Heart right ventricle (tissue), 16 donors: ENCODE measurements around the gene DOCK3. TPM values are rescaled to one million over a fixed set of nuclear protein-coding genes. Genes with fewer than 3 reads are reported as not detected.

Source experiments
- ATAC-seq, 8 donors: fragments of 200-7000 bp; cut with Tn5 transposase; one replicate each; pipeline ENCODE4 v1.9.1; 2020; ENCODE audit warnings: mild to moderate bottlenecking in 8 of 8, moderate library complexity in 8 of 8, moderate number of reproducible peaks in 1 of 8
- DNase-seq, 2 donors: peaks; one replicate each; pipeline ENCODE4 v3.0.0-alpha.2; 2020
- H3K27ac ChIP-seq, 10 donors: fragments of 200-600 bp; sonication (generic) in 2 of 10; one replicate each; pipeline versions ENCODE4 v1.5.0 to v1.8.0; 2020 to 2022; ENCODE audit warnings: mild to moderate bottlenecking in 3 of 10
- H3K27me3 ChIP-seq, 7 donors: fragments of 200-600 bp; one replicate each; pipeline ENCODE4 v1.8.0; 2021 to 2022; ENCODE audit warnings: mild to moderate bottlenecking in 2 of 7
- H3K36me3 ChIP-seq, 9 donors: fragments of 200-600 bp; sonication (generic) in 1 of 9; one replicate each; pipeline versions ENCODE4 v1.5.0 to v1.8.0; 2020 to 2022; ENCODE audit warnings: mild to moderate bottlenecking in 2 of 9
- H3K4me1 ChIP-seq, 9 donors: fragments of 200-600 bp; sonication (generic) in 1 of 9; one replicate each; pipeline versions ENCODE4 v1.5.0 to v1.8.0; 2020 to 2022; ENCODE audit warnings: mild to moderate bottlenecking in 4 of 9
- H3K4me3 ChIP-seq, 10 donors: fragments of 200-600 bp; sonication (generic) in 2 of 10; one replicate each; pipeline versions ENCODE4 v1.5.0 to v1.8.0; 2020 to 2022; ENCODE audit warnings: mild to moderate bottlenecking in 7 of 10, moderate library complexity in 2 of 10
- H3K9me3 ChIP-seq, 11 donors: fragments of 200-600 bp in 10 of 11; sonication (generic) in 2 of 11; one replicate each; pipeline versions ENCODE4 v1.5.0 to v1.8.0; 2013 to 2022; ENCODE audit warnings: mild to moderate bottlenecking in 2 of 11, control low read depth in 1 of 11, moderate library complexity in 1 of 11
- WGBS, 2 donors: extraction: QIAGEN DNeasy Blood & Tissue Kit; methylation state at CpG; one replicate each; pipeline ENCODE4 v1.1.7; 2013; ENCODE audit warnings: inconsistent platforms in 1 of 2; 5-methylcytosine and 5-hydroxymethylcytosine counted together
- intact Hi-C, 10 donors: fragments of 100-400 bp; cut with DNase I; formaldehyde crosslinking; loops; one replicate each; pipeline versions ENCODE4 v1.11.1 to v1.14.2; 2022
- polyA plus RNA-seq, 2 donors: library from polyadenylated mRNA; stranded (reverse); fragments of 200-250 nt; gene quantifications; one replicate each; pipeline ENCODE4 v1.2.3, GENCODE V29; 2013
- total RNA-seq, 10 donors: library from RNA; stranded (reverse); fragmentation: NEBNext Ultra II Directional in 3 of 10; extraction: Animal tissue kit (Norgen Biotek cat#: 25700) in 3 of 10; gene quantifications; one replicate each; pipeline versions ENCODE4 v1.2.1 to v1.2.4, GENCODE V29; 2021 to 2023
- TF ChIP-seq, protein P1 (sequence below), 9 donors: fragments of 200-600 bp; sonication (generic) in 2 of 9; IDR thresholded peaks; one replicate each; pipeline versions ENCODE4 v1.5.0 to v1.8.0; 2021 to 2022; ENCODE audit warnings: antibody characterized with exemption in 9 of 9, mild to moderate bottlenecking in 5 of 9, moderate library complexity in 1 of 9
- donor health status: Arrhythmogenic right ventricular cardiomyopathy.
- donor health status: ischemic (EF 13 %, LVEDD 7.1; RV severe dilation, severe dysfunction).
- donor health status: healthy with polysubstance abuse.
- donor health status: DM: no; HTN: yes; CAD: no.
- donor health status: DM: no; HTN: no; CAD: no.
- donor health status: ischemic (EF 25% LVEDD 6.9; RV normal size, moderate dysfunction).
- donor health status: ischemic (EF 25% LVEDD 5.7; RV mildly dilated, moderate dysfunction).
- donor health status: healthy.
- donor health status: DM: yes; HTN: yes; CAD: no.
- donor health status: Ischemic cardiomyopathy.
- donor health status: ischemic (EF 35%, LVEDD 5.7; RV mildly dilated, moderate dysfunction).
- donor health status: nonischemic (EF 11% LVEDD 7.7; RV severe dilation, severe dysfunction).
- donor health status: DM: yes; HTN: yes; CAD: no.
- donor health status: PGD.
- donor health status: ischemic (EF 29% LVEDD 5.4; RV normal size, mild dysfunction).
- donor health status: nonischemic (EF 23%, LVEDD 6.1; RV moderate dilation, normal function).

DOCK3 gene
- total and polyA plus RNA-seq, 12 donors = 1.2 to 6.6 (median 4.7) TPM

DNA sequence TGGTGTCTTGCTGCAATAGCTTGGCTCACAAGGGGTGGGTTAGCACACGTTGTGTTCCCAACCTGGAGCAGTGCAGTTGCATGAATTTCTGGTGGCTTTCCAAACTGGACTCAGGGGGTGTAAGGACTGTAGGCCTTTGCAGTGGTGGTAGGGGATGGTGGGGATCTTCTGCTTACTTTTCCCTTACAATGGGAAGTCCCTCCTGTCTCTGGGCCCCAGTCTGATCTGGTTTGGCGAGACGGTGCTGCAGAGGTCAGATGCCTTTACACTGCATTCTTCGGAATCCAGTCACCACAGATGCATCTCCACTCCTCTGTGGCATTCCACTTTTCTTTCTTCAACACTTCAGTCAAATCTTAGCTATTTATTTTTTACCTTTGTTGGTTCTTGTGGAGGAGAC, 132.1 kb downstream of the DOCK3 start:
- H3K27ac ChIP-seq = peak overlapping the region in 6 of 10 donors; percentile 2 to 68 (median 46)
- intact Hi-C loops = no loop called here
- H3K4me1 ChIP-seq = peaks cover 0 to 7% (median 0%) of the 10 kb centered on the region in 9 donors
- TF ChIP-seq, protein P1, sequence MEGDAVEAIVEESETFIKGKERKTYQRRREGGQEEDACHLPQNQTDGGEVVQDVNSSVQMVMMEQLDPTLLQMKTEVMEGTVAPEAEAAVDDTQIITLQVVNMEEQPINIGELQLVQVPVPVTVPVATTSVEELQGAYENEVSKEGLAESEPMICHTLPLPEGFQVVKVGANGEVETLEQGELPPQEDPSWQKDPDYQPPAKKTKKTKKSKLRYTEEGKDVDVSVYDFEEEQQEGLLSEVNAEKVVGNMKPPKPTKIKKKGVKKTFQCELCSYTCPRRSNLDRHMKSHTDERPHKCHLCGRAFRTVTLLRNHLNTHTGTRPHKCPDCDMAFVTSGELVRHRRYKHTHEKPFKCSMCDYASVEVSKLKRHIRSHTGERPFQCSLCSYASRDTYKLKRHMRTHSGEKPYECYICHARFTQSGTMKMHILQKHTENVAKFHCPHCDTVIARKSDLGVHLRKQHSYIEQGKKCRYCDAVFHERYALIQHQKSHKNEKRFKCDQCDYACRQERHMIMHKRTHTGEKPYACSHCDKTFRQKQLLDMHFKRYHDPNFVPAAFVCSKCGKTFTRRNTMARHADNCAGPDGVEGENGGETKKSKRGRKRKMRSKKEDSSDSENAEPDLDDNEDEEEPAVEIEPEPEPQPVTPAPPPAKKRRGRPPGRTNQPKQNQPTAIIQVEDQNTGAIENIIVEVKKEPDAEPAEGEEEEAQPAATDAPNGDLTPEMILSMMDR (IDR thresholded peaks at IDR 0.05) = no peak
- WGBS, 2 donors = 50 to 51% methylated on average over 4 of the region's 4 CpGs
- H3K4me3 ChIP-seq = peak overlapping the region in 1 of 10 donors; percentile 11
- H3K36me3 ChIP-seq = no peaks in the 10 kb centered on the region
- peak in 2 of 8 donors; percentile 21 to 35 for ATAC-seq
- no peak for DNase-seq
- no peaks in the 10 kb centered on the region for H3K27me3 ChIP-seq
- peaks cover 0 to 20% (median 6%) of the 10 kb centered on the region in 11 donors for H3K9me3 ChIP-seq

DNA sequence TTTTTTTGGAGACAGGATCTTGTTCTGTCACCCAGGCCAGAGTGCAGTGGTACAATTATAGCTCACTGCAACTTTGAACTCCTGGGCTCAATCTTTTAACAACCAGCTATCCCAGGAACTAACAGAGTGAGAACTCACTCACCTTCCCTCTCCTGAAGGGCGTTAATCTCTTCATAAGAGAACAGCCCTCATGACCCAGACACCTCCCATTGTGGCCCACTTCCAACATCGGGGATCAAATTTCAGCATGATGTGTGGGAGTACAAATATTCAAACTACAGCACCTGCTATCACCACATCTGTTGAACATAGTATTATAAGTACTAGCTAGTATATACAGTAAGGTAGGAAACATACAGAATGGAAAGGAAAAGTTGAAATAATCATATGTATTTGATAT, 132.5 kb downstream of the DOCK3 start:
- Histone ChIP-seq H3K27ac (peak overlapping the region in 4 of 10 donors; percentile 2 to 68 (median 56)), H3K9me3 (peaks cover 0 to 15% (median 4%) of the 10 kb centered on the region in 11 donors), H3K36me3 (no peaks in the 10 kb centered on the region), H3K4me1 (peaks cover 0 to 7% (median 0%) of the 10 kb centered on the region in 9 donors), H3K4me3 (no peak overlapping the region), H3K27me3 (no peaks in the 10 kb centered on the region)
- 39 to 56% methylated on average over 2 of the region's 2 CpGs for WGBS, 2 donors
- intact Hi-C loops = no loop called here
- TF ChIP-seq, protein P1 (IDR thresholded peaks at IDR 0.05) = no peak
- DNase-seq (peak in 1 of 2 donors; percentile 28), ATAC-seq (peak in 7 of 8 donors; percentile 42 to 84 (median 75))

DNA sequence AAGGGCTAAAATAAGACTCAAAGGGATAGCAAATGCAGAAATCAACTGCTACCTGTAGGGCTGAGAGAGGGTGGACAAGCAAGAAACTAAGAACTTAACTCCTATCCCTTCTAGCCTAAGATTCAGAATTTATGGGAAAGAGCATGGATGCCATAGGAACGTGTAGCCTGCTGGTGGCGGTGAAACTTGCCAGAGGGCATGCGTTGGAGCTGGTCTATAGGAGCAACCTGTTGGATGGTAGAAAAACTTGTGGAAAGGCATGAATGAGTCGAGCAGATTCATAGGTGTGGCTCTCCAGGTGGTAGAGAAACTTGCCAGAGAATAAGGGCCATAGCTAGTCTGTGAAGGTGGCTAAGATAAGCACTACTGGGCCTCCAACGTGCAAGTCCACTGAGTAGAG, 137.2 kb downstream of the DOCK3 start:
- TF ChIP-seq, protein P1 (IDR thresholded peaks at IDR 0.05) = no peak
- Histone ChIP-seq H3K9me3 (no peaks in the 10 kb centered on the region), H3K4me1 (peaks cover 0 to 1% (median 0%) of the 10 kb centered on the region in 9 donors), H3K27ac (no peak overlapping the region), H3K36me3 (no peaks in the 10 kb centered on the region), H3K27me3 (no peaks in the 10 kb centered on the region), H3K4me3 (no peak overlapping the region)
- intact Hi-C loops = no loop called here
- 71 to 77% methylated on average over 5 of the region's 5 CpGs for WGBS, 2 donors
- ATAC-seq (no peak), DNase-seq (no peak)

DNA sequence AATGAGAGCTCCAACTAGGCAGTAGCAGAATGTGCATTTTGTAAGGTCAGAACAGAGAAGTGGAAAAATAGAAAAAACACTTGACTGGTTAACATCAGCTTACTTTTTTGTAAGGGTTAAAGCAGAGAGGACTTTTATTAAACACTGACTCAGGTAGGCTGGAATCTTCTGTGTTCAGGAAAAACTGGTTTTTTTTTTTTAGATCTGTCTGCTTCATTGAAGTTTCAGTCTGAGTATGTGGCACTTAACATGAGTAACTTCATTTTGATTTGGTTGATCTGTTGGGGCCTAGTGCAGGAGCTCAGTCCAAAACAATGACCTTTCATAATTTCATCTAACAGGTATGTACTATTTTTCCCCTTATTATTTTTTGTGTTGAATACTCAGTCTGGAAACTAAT, 141.1 kb downstream of the DOCK3 start:
- TF ChIP-seq, protein P1 (IDR thresholded peaks at IDR 0.05) = no peak

More for the DNA sequence above, 141.1 kb downstream of the DOCK3 start:
- H3K36me3 ChIP-seq = no peaks in the 10 kb centered on the region
- no peak overlapping the region for H3K27ac ChIP-seq
- no peak overlapping the region for H3K4me3 ChIP-seq
- DNase-seq = no peak
- H3K27me3 ChIP-seq = no peaks in the 10 kb centered on the region
- intact Hi-C loops = no loop called here
- ATAC-seq = no peak
- H3K9me3 ChIP-seq = no peaks in the 10 kb centered on the region
- H3K4me1 ChIP-seq = peaks cover 0 to 4% (median 0%) of the 10 kb centered on the region in 9 donors
